Smooth muscle cell (in vitro differentiated cells): ENCODE results near the gene CCN6. TPM values are rescaled to one million over a fixed set of nuclear protein-coding genes. Genes with fewer than 3 reads are reported as not detected.

ENCODE experiments used
- DNase-seq: peaks from one replicate; lab custom pipeline; 2025; ENCODE audit not compliant: unreplicated experiment; lab: John Stamatoyannopoulos, UW
- H2AFZ ChIP-seq: fragments of 200-600 bp; sonication (generic); 2 replicates; pipeline ENCODE4 v1.6.0; 2016; ENCODE audit warnings: antibody characterized with exemption, low read depth, mild to moderate bottlenecking
- H3F3A ChIP-seq: fragments of 200-600 bp; sonication (generic); 2 replicates; pipeline ENCODE4 v1.6.0; 2017; ENCODE audit warnings: antibody characterized with exemption, low read depth
- H3K27ac ChIP-seq: fragments of 200-600 bp; sonication (generic); 2 replicates; pipeline ENCODE4 v1.5.1; 2016; ENCODE audit warnings: low read depth, mild to moderate bottlenecking
- H3K27me3 ChIP-seq: fragments of 200-600 bp; sonication (generic); 2 replicates; pipeline ENCODE4 v1.6.1; 2016; ENCODE audit warnings: low read depth, mild to moderate bottlenecking
- H3K36me3 ChIP-seq: fragments of 200-600 bp; sonication (generic); 2 replicates; pipeline ENCODE4 v1.5.1; 2016; ENCODE audit warnings: low read depth
- H3K4me1 ChIP-seq: fragments of 200-600 bp; sonication (generic); 2 replicates; pipeline ENCODE4 v1.5.1; 2016; ENCODE audit warnings: low read depth
- H3K4me2 ChIP-seq: fragments of 200-600 bp; sonication (generic); 2 replicates; pipeline ENCODE4 v1.6.0; 2016; ENCODE audit warnings: mild to moderate bottlenecking
- H3K4me3 ChIP-seq: fragments of 200-600 bp; sonication (generic); 2 replicates; pipeline ENCODE4 v1.5.1; 2016; ENCODE audit warnings: mild to moderate bottlenecking
- H3K79me2 ChIP-seq: fragments of 200-600 bp; sonication (generic); 2 replicates; pipeline ENCODE4 v1.6.0; 2016; ENCODE audit warnings: low read depth, mild to moderate bottlenecking
- H3K9ac ChIP-seq: fragments of 200-600 bp; sonication (generic); 2 replicates; pipeline ENCODE4 v1.6.0; 2016; ENCODE audit warnings: low read depth
- H3K9me3 ChIP-seq: fragments of 200-600 bp; sonication (generic); replicated peaks from 2 replicates; pipeline ENCODE4 v1.5.1; 2016; ENCODE audit warnings: low read depth
- H4K20me1 ChIP-seq: fragments of 200-600 bp; sonication (generic); 2 replicates; pipeline ENCODE4 v1.6.0; 2016; ENCODE audit warnings: low read depth
- WGBS: methylation state at CpG from one replicate; pipeline ENCODE4 v1.1.7; 2016; ENCODE audit warnings: low lambda C conversion rate; 5-methylcytosine and 5-hydroxymethylcytosine counted together
- polyA plus RNA-seq: library from polyadenylated mRNA; unstranded; fragments of >200 nt; fragmentation: Nextera tagmentation; extraction: Ambion mirVana; gene quantifications from 2 replicates; pipeline ENCODE4 v1.2.1, GENCODE V29; 2016
- total RNA-seq: library from RNA; depleted of rRNA; stranded (reverse); fragments of >200 nt; gene quantifications from 2 replicates; pipeline ENCODE4 v1.2.3, GENCODE V29; 2014
- TF ChIP-seq, protein P1 (sequence below): fragments of 200-600 bp; sonication (generic); IDR thresholded peaks from 2 replicates; pipeline ENCODE4 v1.5.1; 2017; ENCODE audit warnings: borderline replicate concordance, mild to moderate bottlenecking, antibody characterized with exemption; ENCODE audit not compliant: insufficient read depth, poor library complexity, severe bottlenecking

Gene CCN6
- total and polyA plus RNA-seq, 2 experiments from 2014 or later, result 0.23 TPM; not detected in 1

DNA sequence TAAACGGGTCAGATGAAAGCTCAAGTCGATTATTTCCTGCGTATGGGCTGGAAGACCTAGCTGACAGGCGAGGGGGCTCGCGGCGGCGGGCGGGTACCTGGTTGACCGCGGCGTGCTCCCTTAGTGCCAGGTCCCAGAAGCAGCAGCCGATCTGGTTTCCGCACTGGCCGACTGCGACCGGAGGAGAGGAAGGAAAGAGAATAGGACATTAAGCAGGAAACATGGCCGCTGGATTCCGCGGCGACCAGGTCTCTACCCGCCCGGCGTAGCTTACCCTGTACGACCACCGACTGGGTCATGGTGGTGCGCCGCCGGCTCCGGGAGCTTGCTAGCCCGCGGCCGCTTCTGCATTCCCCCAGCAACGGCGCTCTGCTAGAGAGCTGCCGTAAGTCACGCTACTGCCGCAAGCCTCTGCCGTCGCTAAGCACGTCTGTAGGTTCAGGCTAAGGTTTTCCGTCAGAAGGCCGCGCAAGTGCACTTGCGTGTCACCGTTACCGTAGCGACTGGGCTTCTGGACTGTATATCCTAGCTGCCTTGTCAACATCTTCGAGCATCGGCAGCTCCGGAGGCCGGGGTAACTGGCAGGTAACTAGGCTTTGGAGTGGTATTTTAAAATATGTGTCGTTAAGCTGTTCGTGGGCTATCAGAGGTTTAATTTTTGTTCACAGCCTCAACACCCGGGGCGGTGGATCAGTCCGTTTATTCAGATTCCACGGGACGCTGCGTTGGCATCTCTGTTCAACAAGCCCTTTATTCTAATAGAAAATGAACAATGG lies 33.4 kb downstream of the CCN6 start, which contains the start of the genes FAM229B and TUBE1:
Gene FAM229B, plus strand, starts transcription at position 456 of the 776 bp plus-strand sequence. CDS start 11,693 bp downstream, outside the sequence.
Gene TUBE1, minus strand, starts transcription at position 347 of the 776 bp plus-strand sequence. Its CDS starts 48 bp downstream, at position 299.
- peak within 1 kb of the TSS; percentile 62 for H3K4me3 ChIP-seq
- TF ChIP-seq, protein P1, sequence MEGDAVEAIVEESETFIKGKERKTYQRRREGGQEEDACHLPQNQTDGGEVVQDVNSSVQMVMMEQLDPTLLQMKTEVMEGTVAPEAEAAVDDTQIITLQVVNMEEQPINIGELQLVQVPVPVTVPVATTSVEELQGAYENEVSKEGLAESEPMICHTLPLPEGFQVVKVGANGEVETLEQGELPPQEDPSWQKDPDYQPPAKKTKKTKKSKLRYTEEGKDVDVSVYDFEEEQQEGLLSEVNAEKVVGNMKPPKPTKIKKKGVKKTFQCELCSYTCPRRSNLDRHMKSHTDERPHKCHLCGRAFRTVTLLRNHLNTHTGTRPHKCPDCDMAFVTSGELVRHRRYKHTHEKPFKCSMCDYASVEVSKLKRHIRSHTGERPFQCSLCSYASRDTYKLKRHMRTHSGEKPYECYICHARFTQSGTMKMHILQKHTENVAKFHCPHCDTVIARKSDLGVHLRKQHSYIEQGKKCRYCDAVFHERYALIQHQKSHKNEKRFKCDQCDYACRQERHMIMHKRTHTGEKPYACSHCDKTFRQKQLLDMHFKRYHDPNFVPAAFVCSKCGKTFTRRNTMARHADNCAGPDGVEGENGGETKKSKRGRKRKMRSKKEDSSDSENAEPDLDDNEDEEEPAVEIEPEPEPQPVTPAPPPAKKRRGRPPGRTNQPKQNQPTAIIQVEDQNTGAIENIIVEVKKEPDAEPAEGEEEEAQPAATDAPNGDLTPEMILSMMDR, result no peak
- under 1% methylated on average over 58 of the region's 60 CpGs for WGBS
- peak within 1 kb of the TSS; percentile 94 for H2AFZ ChIP-seq
- H3K9ac ChIP-seq, result peak within 1 kb of the TSS; percentile 72
- no peaks in the 10 kb centered on the region for H3K79me2 ChIP-seq
- H3K36me3 ChIP-seq, result no peaks in the 10 kb centered on the region
- no peaks in the 10 kb centered on the region for H3K9me3 ChIP-seq
- H3F3A ChIP-seq, result no peaks in the 10 kb centered on the region
- H3K27ac ChIP-seq, result peak within 1 kb of the TSS; percentile 77
- H3K27me3 ChIP-seq, result peaks cover 24% of the 10 kb centered on the region
- H3K4me1 ChIP-seq, result peaks cover 6% of the 10 kb centered on the region
- H4K20me1 ChIP-seq, result no peaks in the 10 kb centered on the region
- DNase-seq, result peak; percentile 54
- peak within 1 kb of the TSS; percentile 90 for H3K4me2 ChIP-seq

DNA sequence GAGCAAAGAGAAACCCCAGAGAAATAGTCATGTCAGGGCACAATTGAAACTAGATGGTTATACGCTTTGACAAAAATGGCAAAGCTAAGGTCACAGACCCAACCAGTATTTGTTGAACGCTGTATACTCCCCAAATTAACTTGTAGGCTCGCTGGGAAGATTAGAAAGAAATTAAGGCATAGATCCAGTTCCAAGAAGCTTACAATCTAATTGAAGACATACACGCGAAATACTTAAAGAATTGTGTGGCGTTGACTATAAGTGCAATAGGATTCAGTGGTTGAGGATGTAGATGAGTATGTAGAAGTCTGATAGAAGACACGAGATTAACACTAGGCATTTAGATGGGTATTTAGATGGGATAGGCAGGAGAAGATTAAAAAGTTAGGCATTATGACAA lies 34.0 kb downstream of the CCN6 start:
- H3K9me3 ChIP-seq, result no peaks in the 10 kb centered on the region
- peak overlapping the region; percentile 77 for H3K27ac ChIP-seq
- no peaks in the 10 kb centered on the region for H3F3A ChIP-seq
- peak overlapping the region; percentile 72 for H3K9ac ChIP-seq
- no peaks in the 10 kb centered on the region for H3K36me3 ChIP-seq
- H3K4me2 ChIP-seq, result peak overlapping the region; percentile 90
- H3K27me3 ChIP-seq, result peaks cover 24% of the 10 kb centered on the region
- 34% methylated on average over 7 of the region's 7 CpGs for whole genome bisulfite sequencing
- DNase-seq, result no peak
- H3K79me2 ChIP-seq, result no peaks in the 10 kb centered on the region
- peak overlapping the region; percentile 94 for H2AFZ ChIP-seq
- TF ChIP-seq, protein P1, result no peak
- H4K20me1 ChIP-seq, result no peaks in the 10 kb centered on the region
- peaks cover 6% of the 10 kb centered on the region for H3K4me1 ChIP-seq
- H3K4me3 ChIP-seq, result peak overlapping the region; percentile 62

DNA sequence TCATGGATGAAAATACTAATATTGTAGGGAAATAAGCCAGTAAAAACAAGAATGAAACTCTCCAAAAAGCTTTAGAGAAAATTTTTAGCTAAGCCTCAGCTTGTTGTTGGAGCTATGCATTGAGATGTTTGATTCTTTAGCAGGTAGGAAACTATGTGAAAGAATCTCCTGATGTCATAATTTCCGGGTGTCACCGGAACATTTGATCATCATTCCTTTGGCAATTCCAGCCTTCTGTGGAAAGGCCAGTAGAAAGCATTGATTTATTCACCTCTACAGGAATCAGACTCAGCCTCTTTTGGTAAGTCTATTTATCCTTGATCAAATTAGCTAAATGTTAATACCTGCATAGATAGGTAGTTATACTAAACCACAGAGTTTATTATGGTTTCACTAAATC lies 43.0 kb downstream of the CCN6 start:
- Histone ChIP-seq H4K20me1 (no peaks in the 10 kb centered on the region), H3K9ac (no peak overlapping the region)
- DNase-seq, result no peak

More for the DNA sequence above, 43.0 kb downstream of the CCN6 start:
- H3K27ac ChIP-seq, result no peak overlapping the region
- peaks cover under 1% of the 10 kb centered on the region for H3K27me3 ChIP-seq
- no peaks in the 10 kb centered on the region for H3K4me1 ChIP-seq
- H3K9me3 ChIP-seq, result no peaks in the 10 kb centered on the region
- peaks cover 8% of the 10 kb centered on the region for H3K36me3 ChIP-seq
- H3K79me2 ChIP-seq, result no peaks in the 10 kb centered on the region
- TF ChIP-seq, protein P1, result no peak
- H3K4me3 ChIP-seq, result no peak overlapping the region
- WGBS, result 96% methylated on average over 2 of the region's 2 CpGs
- no peak overlapping the region for H2AFZ ChIP-seq
- no peak overlapping the region for H3K4me2 ChIP-seq
- no peaks in the 10 kb centered on the region for H3F3A ChIP-seq
